K562 (cell line): Measurements from ENCODE around the gene NCBP2. TPM values are rescaled to one million over a fixed set of nuclear protein-coding genes. Genes with fewer than 3 reads are reported as not detected.

Source experiments
- BRF1 ChIP-seq: IDR thresholded peaks from 3 replicates; pipeline ENCODE4 v1.6.1; 2011; ENCODE audit warnings: borderline replicate concordance, mild to moderate bottlenecking; ENCODE audit not compliant: insufficient read length; ENCODE audit errors: extremely low read depth
- CBFB ChIP-seq: sonication (generic); formaldehyde crosslinking; IDR thresholded peaks from 2 replicates; pipeline ENCODE4 v1.4.0; 2020; ENCODE audit warnings: mild to moderate bottlenecking, missing genetic modification reagents
- CHAMP1 ChIP-seq: fragments of 450-650 bp; IDR thresholded peaks from 2 replicates; pipeline ENCODE4 v1.6.1; 2016; ENCODE audit warnings: mild to moderate bottlenecking
- ELF1 ChIP-seq: fragments of 200-800 bp; sonication (Bioruptor generic); IDR thresholded peaks from 2 replicates; pipeline ENCODE4 v1.6.1; 2016; ENCODE audit warnings: missing genetic modification characterization, missing compliant biosample characterization
- FOXK2 ChIP-seq, 2 experiments: fragments of 450-650 bp; IDR thresholded peaks in 1 of 2; conservative IDR thresholded peaks in 1 of 2; 2 replicates each; pipeline ENCODE4 v1.6.1; 2016; ENCODE audit warnings: low read depth in 2 of 2, mild to moderate bottlenecking in 1 of 2
- HCFC1 ChIP-seq: IDR thresholded peaks from 2 replicates; pipeline ENCODE4 v1.6.1; 2012; ENCODE audit warnings: low read depth, low read length, improper control_type of control experiment
- JUNB ChIP-seq: fragments of 450-650 bp; formaldehyde crosslinking; conservative IDR thresholded peaks from 2 replicates; pipeline ENCODE4 v1.4.0; 2020; ENCODE audit warnings: mild to moderate bottlenecking
- MXI1 ChIP-seq: IDR thresholded peaks from 2 replicates; pipeline ENCODE4 v1.6.1; 2011; ENCODE audit warnings: low read depth, mild to moderate bottlenecking, improper control_type of control experiment, low read length
- POLR2AphosphoS2 ChIP-seq: IDR thresholded peaks from 2 replicates; pipeline ENCODE4 v1.6.1; 2012; ENCODE audit warnings: low read length, improper control_type of control experiment
- PURB ChIP-seq: sonication (generic); formaldehyde crosslinking; IDR thresholded peaks from 2 replicates; pipeline ENCODE4 v1.9.0; 2021; ENCODE audit warnings: low read depth, mild to moderate bottlenecking, missing genetic modification reagents
- RBM15 ChIP-seq: fragments of 200-400 bp; formaldehyde crosslinking; IDR thresholded peaks from 2 replicates; pipeline ENCODE4 v1.6.1; 2018; ENCODE audit warnings: mild to moderate bottlenecking, low read length, moderate library complexity; ENCODE audit not compliant: insufficient read depth
- ZFP30 ChIP-seq: fragments of 250-450 bp; sonication (Bioruptor Pico); IDR thresholded peaks from 2 replicates; pipeline ENCODE4 v1.8.0; 2022; ENCODE audit warnings: moderate library complexity, mild to moderate bottlenecking, inconsistent platforms, borderline replicate concordance
- ZNF174 ChIP-seq: fragments of 250-450 bp; sonication (Bioruptor Pico); IDR thresholded peaks from 2 replicates; pipeline ENCODE4 v1.4.0; 2020; ENCODE audit warnings: mild to moderate bottlenecking
- ZNF395 ChIP-seq: fragments of 200-800 bp; sonication (Bioruptor generic); IDR thresholded peaks from 2 replicates; pipeline ENCODE4 v1.6.1; 2017; ENCODE audit warnings: missing genetic modification characterization, missing compliant biosample characterization
- ZNF766 ChIP-seq: fragments of 200-800 bp; sonication (Bioruptor generic); conservative IDR thresholded peaks from 2 replicates; pipeline ENCODE4 v1.6.1; 2016; ENCODE audit warnings: missing genetic modification characterization, missing compliant biosample characterization
- polyA plus RNA-seq, 8 experiments: library from polyadenylated mRNA; depleted of rRNA in 4 of 8; stranded (reverse) in 5 of 8; unstranded in 3 of 8; fragments of >200 nt; fragmentation: Nextera tagmentation in 2 of 8; fragmentation: Illumina TruSeq in 1 of 8; extraction: Ambion mirVana in 2 of 8; extraction: Trizol in 1 of 8; gene quantifications; 2 replicates each; pipeline versions ENCODE4 v1.2.1 to v1.2.3, GENCODE V29; 2011 to 2014; ENCODE audit warnings: inconsistent platforms in 1 of 8, missing spikeins in 1 of 8
- total RNA-seq, 7 experiments: library from RNA; depleted of rRNA in 6 of 7; stranded (reverse); fragments of >200 nt in 6 of 7; fragmentation: Illumina TruSeq in 2 of 7; extraction: Trizol in 2 of 7; gene quantifications; 2 replicates each; pipeline versions ENCODE4 v1.2.1 to v1.2.3, GENCODE V29; 2011 to 2021; ENCODE audit warnings: low replicate concordance in 1 of 7
- TF ChIP-seq, protein P1 (sequence below): fragments of 450-650 bp; IDR thresholded peaks from 2 replicates; pipeline ENCODE4 v1.6.1; 2018; ENCODE audit warnings: mild to moderate bottlenecking, low read depth; ENCODE audit not compliant: partially characterized antibody
- TF ChIP-seq, protein P2 (sequence below), 3 experiments: IDR thresholded peaks in 2 of 3; conservative IDR thresholded peaks in 1 of 3; 2 replicates each; pipeline ENCODE4 v1.5.1; 2011 to 2012; ENCODE audit warnings: low read length in 3 of 3, mild to moderate bottlenecking in 3 of 3, control low read depth in 2 of 3, improper control_type of control experiment in 1 of 3, inconsistent platforms in 1 of 3, low read depth in 1 of 3, mixed read lengths in 1 of 3, moderate library complexity in 1 of 3; ENCODE audit not compliant: insufficient read depth in 2 of 3

The NCBP2 gene
- total and polyA plus RNA-seq, 9 of the 15 experiments (the other 6 are each of a cell fraction or from before 2014, with no cell fraction given): 56.4 to 102 (median 82.3) TPM

- no peak for TF ChIP-seq JUNB (CRISPR knock-in tag)
- peak; percentile 97 for TF ChIP-seq ZNF395 (CRISPR knock-in tag)
- no peak for TF ChIP-seq HCFC1
- no peak; the same call in 1 of the 2 replicates for TF ChIP-seq MXI1
- TF ChIP-seq CHAMP1: peak; percentile 88; the same call in 1 of the 2 replicates
- no peak for TF ChIP-seq ELF1 (tag)
- TF ChIP-seq FOXK2 (conservative IDR thresholded peaks at IDR 0.05 in 1 of 2, IDR thresholded peaks at IDR 0.05 in 1 of 2; ENCODE audit: low read depth in 2 of 2): peak in 1 of 2 experiments; percentile 59; a peak in 3 of 4 replicates
- peak; percentile 85 for TF ChIP-seq ZNF766 (CRISPR knock-in tag)
- TF ChIP-seq POLR2AphosphoS2: no peak
- TF ChIP-seq ZNF174: no peak
- TF ChIP-seq, protein P1, sequence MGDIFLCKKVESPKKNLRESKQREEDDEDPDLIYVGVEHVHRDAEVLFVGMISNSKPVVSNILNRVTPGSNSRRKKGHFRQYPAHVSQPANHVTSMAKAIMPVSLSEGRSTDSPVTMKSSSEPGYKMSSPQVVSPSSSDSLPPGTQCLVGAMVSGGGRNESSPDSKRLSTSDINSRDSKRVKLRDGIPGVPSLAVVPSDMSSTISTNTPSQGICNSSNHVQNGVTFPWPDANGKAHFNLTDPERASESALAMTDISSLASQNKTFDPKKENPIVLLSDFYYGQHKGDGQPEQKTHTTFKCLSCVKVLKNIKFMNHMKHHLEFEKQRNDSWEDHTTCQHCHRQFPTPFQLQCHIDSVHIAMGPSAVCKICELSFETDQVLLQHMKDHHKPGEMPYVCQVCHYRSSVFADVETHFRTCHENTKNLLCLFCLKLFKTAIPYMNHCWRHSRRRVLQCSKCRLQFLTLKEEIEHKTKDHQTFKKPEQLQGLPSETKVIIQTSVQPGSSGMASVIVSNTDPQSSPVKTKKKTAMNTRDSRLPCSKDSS: no peak
- TF ChIP-seq, protein P2, sequence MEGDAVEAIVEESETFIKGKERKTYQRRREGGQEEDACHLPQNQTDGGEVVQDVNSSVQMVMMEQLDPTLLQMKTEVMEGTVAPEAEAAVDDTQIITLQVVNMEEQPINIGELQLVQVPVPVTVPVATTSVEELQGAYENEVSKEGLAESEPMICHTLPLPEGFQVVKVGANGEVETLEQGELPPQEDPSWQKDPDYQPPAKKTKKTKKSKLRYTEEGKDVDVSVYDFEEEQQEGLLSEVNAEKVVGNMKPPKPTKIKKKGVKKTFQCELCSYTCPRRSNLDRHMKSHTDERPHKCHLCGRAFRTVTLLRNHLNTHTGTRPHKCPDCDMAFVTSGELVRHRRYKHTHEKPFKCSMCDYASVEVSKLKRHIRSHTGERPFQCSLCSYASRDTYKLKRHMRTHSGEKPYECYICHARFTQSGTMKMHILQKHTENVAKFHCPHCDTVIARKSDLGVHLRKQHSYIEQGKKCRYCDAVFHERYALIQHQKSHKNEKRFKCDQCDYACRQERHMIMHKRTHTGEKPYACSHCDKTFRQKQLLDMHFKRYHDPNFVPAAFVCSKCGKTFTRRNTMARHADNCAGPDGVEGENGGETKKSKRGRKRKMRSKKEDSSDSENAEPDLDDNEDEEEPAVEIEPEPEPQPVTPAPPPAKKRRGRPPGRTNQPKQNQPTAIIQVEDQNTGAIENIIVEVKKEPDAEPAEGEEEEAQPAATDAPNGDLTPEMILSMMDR (IDR thresholded peaks at IDR 0.05 in 2 of 3, conservative IDR thresholded peaks at IDR 0.05 in 1 of 3; ENCODE audit: insufficient read depth in 2 of 3, low read depth in 1 of 3, low read length in 3 of 3): peak; percentile 40 to 65 (median 54); a peak in 5 of 6 replicates
- TF ChIP-seq RBM15: no peak
- TF ChIP-seq BRF1: no peak
- TF ChIP-seq ZFP30 (CRISPR knock-in tag): no peak
- no peak for TF ChIP-seq CBFB
- TF ChIP-seq PURB: no peak
Measured at GRCh38 chr3:196988241-196989029, 46.1 kb upstream of the NCBP2 start (continued).
